KMS-11 (cell line): ENCODE measurements around the gene KIFC3.

ENCODE experiments used
- H2AFZ ChIP-seq: fragments of 200-600 bp; sonication (generic); 2 replicates; pipeline ENCODE4 v1.6.1; 2016; ENCODE audit warnings: antibody characterized with exemption, mixed run types, low read depth
- H3K27ac ChIP-seq: fragments of 200-600 bp; sonication (generic); 2 replicates; pipeline ENCODE4 v1.6.1; 2016; ENCODE audit warnings: mild to moderate bottlenecking, mixed run types
- H3K27me3 ChIP-seq: fragments of 200-600 bp; sonication (generic); 2 replicates; pipeline ENCODE4 v1.6.1; 2017; ENCODE audit warnings: mild to moderate bottlenecking, low read depth, mixed run types, moderate library complexity; ENCODE audit not compliant: insufficient read depth
- H3K36me3 ChIP-seq: fragments of 200-600 bp; sonication (generic); 2 replicates; pipeline ENCODE4 v1.6.1; 2017; ENCODE audit warnings: mild to moderate bottlenecking, mixed run types; ENCODE audit not compliant: insufficient read depth
- H3K4me1 ChIP-seq: fragments of 200-600 bp; sonication (generic); 2 replicates; pipeline ENCODE4 v1.6.1; 2016; ENCODE audit warnings: mild to moderate bottlenecking, low read depth, mixed run types; ENCODE audit not compliant: poor library complexity, severe bottlenecking
- H3K4me2 ChIP-seq: fragments of 200-600 bp; sonication (generic); 2 replicates; pipeline ENCODE4 v1.7.0; 2016; ENCODE audit warnings: mild to moderate bottlenecking, mixed run types
- H3K4me3 ChIP-seq: fragments of 200-600 bp; sonication (generic); IDR thresholded peaks from 2 replicates; pipeline ENCODE4 v1.6.1; 2017; ENCODE audit warnings: low read depth, low read length, mixed read lengths; ENCODE audit not compliant: insufficient read depth
- H3K79me2 ChIP-seq: fragments of 200-600 bp; sonication (generic); 2 replicates; pipeline ENCODE4 v1.6.1; 2016; ENCODE audit warnings: low read depth, mixed run types; ENCODE audit not compliant: insufficient read depth
- H3K9ac ChIP-seq: fragments of 200-600 bp; sonication (generic); 2 replicates; pipeline ENCODE4 v1.6.1; 2016; ENCODE audit warnings: mild to moderate bottlenecking, mixed run types
- H4K20me1 ChIP-seq: fragments of 200-600 bp; sonication (generic); 2 replicates; pipeline ENCODE4 v1.6.1; 2016; ENCODE audit warnings: mild to moderate bottlenecking, mixed run types; ENCODE audit not compliant: insufficient read depth
- CTCF ChIP-seq: fragments of 200-600 bp; sonication (generic); conservative IDR thresholded peaks from 2 replicates; pipeline ENCODE4 v1.6.1; 2017; ENCODE audit warnings: low read depth, mild to moderate bottlenecking, antibody characterized with exemption, low read length, moderate library complexity, mixed read lengths

The KIFC3 gene

GRCh38 chr16:57822856-57823255, 20.6 kb upstream of the KIFC3 start:
- H4K20me1 ChIP-seq = no peaks in the 10 kb centered on the region
- H2AFZ ChIP-seq = no peak overlapping the region
- TF ChIP-seq CTCF = no peak
- H3K4me3 ChIP-seq = no peak overlapping the region
- no peaks in the 10 kb centered on the region for H3K27me3 ChIP-seq
- no peaks in the 10 kb centered on the region for H3K4me1 ChIP-seq
- H3K36me3 ChIP-seq = no peaks in the 10 kb centered on the region
- no peak overlapping the region for H3K9ac ChIP-seq
- H3K27ac ChIP-seq = no peak overlapping the region
- no peaks in the 10 kb centered on the region for H3K79me2 ChIP-seq
- H3K4me2 ChIP-seq = no peak overlapping the region

DNA sequence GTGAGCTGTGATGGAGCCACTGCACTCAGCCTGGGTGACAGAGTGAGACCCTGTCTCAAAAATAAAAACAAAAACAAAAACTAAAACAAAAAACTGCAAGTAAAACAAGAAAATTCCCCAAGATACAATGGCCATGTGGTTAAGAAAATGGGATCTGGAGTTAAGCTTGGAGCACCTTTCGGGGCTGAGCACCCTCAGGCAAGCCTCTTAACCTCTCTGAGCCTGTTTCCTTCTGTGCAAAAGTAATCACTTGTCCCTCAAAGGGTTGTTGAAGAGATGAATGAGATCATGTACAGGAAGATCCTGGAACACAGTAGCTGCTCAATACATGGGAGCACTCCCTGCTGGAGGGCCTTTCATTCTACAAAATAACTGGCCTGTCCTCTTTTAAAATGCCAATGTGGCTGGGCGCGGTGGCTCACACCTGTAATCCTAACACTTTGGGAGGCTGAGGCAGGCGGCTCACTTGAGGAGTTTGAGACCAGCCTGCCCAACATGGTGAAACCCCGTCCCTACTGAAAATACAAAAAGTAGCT, 19.8 kb upstream of the KIFC3 start:
- no peaks in the 10 kb centered on the region for H4K20me1 ChIP-seq
- H3K4me1 ChIP-seq = peaks cover 1% of the 10 kb centered on the region
- no peaks in the 10 kb centered on the region for H3K36me3 ChIP-seq
- H3K9ac ChIP-seq = no peak overlapping the region
- no peaks in the 10 kb centered on the region for H3K79me2 ChIP-seq
- no peaks in the 10 kb centered on the region for H3K27me3 ChIP-seq
- no peak overlapping the region for H3K4me3 ChIP-seq
- H2AFZ ChIP-seq = no peak overlapping the region
- TF ChIP-seq CTCF = no peak
- H3K4me2 ChIP-seq = no peak overlapping the region
- no peak overlapping the region for H3K27ac ChIP-seq

DNA sequence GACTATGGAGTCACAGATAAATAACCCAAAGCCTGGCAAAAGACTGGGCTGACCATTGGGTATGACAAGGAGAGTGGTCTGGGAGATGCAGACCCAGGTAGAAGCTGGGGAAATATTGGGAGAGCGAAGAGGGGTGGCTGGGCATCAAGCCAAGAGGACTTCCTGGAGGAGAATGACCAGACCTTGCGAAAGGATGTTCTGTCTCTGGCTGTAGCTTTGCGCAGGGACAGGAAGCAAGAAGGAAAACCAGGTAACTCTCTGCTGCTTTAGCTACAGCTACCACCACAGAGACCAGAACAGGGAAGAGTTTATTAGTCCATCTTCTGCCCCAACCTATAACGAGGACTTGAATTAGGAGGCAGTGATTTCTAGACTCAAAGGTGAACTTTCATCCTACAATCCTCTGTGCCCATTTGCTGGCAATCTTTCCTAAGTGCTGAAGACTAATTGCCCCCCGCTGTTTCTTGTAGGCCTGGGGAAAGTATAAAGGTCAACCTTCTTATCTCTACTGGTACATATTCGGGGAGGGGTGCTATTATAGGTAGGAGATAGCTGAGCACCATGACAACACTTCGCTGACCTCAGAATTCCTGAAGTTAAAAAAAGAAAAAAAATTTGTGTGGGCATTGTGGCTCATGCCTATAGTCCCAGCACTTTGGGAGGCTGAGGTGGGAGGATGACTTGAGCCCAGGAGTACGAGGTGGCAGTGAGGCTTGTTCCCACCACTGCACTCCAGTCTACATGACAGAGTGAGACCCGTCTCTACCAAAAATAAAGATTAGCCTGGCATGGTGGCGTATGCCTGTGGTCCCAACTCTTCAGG, 19.1 kb upstream of the KIFC3 start:
- peaks cover 9% of the 10 kb centered on the region for H3K4me1 ChIP-seq
- no peaks in the 10 kb centered on the region for H3K79me2 ChIP-seq
- H3K27me3 ChIP-seq = no peaks in the 10 kb centered on the region
- H3K4me2 ChIP-seq = no peak overlapping the region
- no peaks in the 10 kb centered on the region for H3K36me3 ChIP-seq
- H4K20me1 ChIP-seq = no peaks in the 10 kb centered on the region
- H3K4me3 ChIP-seq = no peak overlapping the region
- no peak for TF ChIP-seq CTCF
- no peak overlapping the region for H2AFZ ChIP-seq
- H3K9ac ChIP-seq = no peak overlapping the region
- H3K27ac ChIP-seq = no peak overlapping the region

DNA sequence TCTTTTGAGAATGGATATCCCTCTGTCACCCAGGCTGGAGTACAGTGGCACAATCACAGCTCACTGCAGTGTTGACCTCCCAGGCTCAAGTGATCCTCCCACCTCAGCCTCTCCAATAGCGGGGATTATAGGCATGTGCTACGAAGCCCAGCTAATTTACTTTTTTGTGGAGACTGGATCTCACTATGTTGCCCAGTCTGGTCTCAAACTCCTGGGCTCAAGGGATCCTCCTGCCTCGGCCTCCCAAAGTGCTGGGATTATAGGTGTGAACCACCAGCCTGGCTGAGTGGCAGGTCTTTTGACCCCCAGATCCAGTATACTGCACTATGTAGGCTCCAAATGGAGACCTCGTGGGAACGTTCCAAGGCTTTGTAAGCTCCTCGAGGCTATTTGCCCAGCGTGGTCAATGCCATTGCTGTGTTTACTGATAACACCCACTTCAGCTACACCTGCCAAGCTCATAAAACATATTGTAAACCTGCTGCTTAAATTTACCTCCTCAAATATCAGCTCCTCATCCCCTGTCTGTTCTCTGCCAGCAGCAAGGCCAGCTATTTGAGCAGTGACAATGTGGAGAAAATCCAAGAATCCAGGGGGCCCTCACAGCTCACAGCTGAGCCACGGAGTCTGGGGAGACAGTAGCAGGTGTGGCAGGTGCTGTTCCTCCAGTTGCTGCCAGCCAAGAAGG, 16.2 kb upstream of the KIFC3 start:
- Histone ChIP-seq H3K4me1 (peaks cover 34% of the 10 kb centered on the region), H2AFZ (no peak overlapping the region), H4K20me1 (no peaks in the 10 kb centered on the region), H3K27me3 (no peaks in the 10 kb centered on the region), H3K9ac (no peak overlapping the region), H3K27ac (no peak overlapping the region), H3K4me3 (no peak overlapping the region), H3K4me2 (no peak overlapping the region), H3K79me2 (no peaks in the 10 kb centered on the region), H3K36me3 (no peaks in the 10 kb centered on the region)
- no peak for TF ChIP-seq CTCF
